ENCODE data around the gene KRTAP19-3. TPM values are rescaled to one million over a fixed set of nuclear protein-coding genes. Genes with fewer than 3 reads are reported as not detected.
"Not testable (repeated sequence)": the region's sequence is repeated elsewhere in the genome, so short reads cannot be mapped to it uniquely, and the experiment has no call there.

KRTAP19-3 gene
- not detected in 2 replicates for total RNA-seq (2014; rRNA removed; shearing (Covaris generic))
- polyA plus RNA-seq (2016; fragmentation: Nextera tagmentation; extraction: Ambion mirVana), result not detected in 2 replicates

GRCh38 chr21:30491963-30492428 is at the start of gene KRTAP19-3:
Gene KRTAP19-3 (minus strand): TSS chr21:30492013. CDS start chr21:30491957, 56 bp downstream.
- H3K9me3 ChIP-seq (ENCODE audit: low read depth), result no peaks in the 10 kb centered on the region
- no peaks in the 10 kb centered on the region for H3K4me1 ChIP-seq (ENCODE audit: insufficient read depth)
- in situ Hi-C loops (cut with MboI), result no loop called here
- H3K4me3 ChIP-seq, result no peak within 1 kb of the TSS
- no peak within 1 kb of the TSS for H3K9ac ChIP-seq
- H3K79me2 ChIP-seq (ENCODE audit: insufficient read depth), result no peaks in the 10 kb centered on the region
- no peaks in the 10 kb centered on the region for H3F3A ChIP-seq (ENCODE audit: insufficient read depth)
- no peak within 1 kb of the TSS for H2AFZ ChIP-seq
- TF ChIP-seq EZH2phosphoT487 (IDR thresholded peaks at IDR 0.05; ENCODE audit: insufficient read depth, low read depth), result no peak
- no peak for TF ChIP-seq EZH2 (IDR thresholded peaks at IDR 0.05; ENCODE audit: insufficient read depth, poor library complexity, severe bottlenecking)
- H3K4me2 ChIP-seq (ENCODE audit: unreplicated experiment), result no peak within 1 kb of the TSS
- H4K20me1 ChIP-seq (ENCODE audit: insufficient read depth), result no peaks in the 10 kb centered on the region
- no peaks in the 10 kb centered on the region for H3K36me3 ChIP-seq (ENCODE audit: low read depth)
- 16 to 24% methylated on average over 2 of the region's 2 CpGs for WGBS, 2 experiments (ENCODE audit: low coverage in 1 of 2, low lambda C conversion rate in 2 of 2, missing lambda C conversion rate in 2 of 2)
- H3K27me3 ChIP-seq (replicated peaks; ENCODE audit: insufficient read depth), result no peaks in the 10 kb centered on the region
- no peak for DNase-seq
- H3K27ac ChIP-seq, result no peak within 1 kb of the TSS
- H3K9me2 ChIP-seq (ENCODE audit: insufficient read depth), result no peaks in the 10 kb centered on the region

GRCh38 chr21:30518876-30519275 is 27.1 kb upstream of the KRTAP19-3 start:
- no peak overlapping the region for H3K9ac ChIP-seq
- no peak overlapping the region for H3K27ac ChIP-seq
- no peak overlapping the region for H2AFZ ChIP-seq
- no peaks in the 10 kb centered on the region for H4K20me1 ChIP-seq (ENCODE audit: insufficient read depth)
- DNase-seq, result no peak
- no peaks in the 10 kb centered on the region for H3K79me2 ChIP-seq (ENCODE audit: insufficient read depth)
- no peaks in the 10 kb centered on the region for H3K9me2 ChIP-seq (ENCODE audit: insufficient read depth)
- no peak overlapping the region for H3K4me2 ChIP-seq (ENCODE audit: unreplicated experiment)
- no peak for TF ChIP-seq EZH2 (IDR thresholded peaks at IDR 0.05; ENCODE audit: insufficient read depth, poor library complexity, severe bottlenecking)
- TF ChIP-seq EZH2phosphoT487 (IDR thresholded peaks at IDR 0.05; ENCODE audit: insufficient read depth, low read depth), result no peak
- no peaks in the 10 kb centered on the region for H3K36me3 ChIP-seq (ENCODE audit: low read depth)
- H3K27me3 ChIP-seq (replicated peaks; ENCODE audit: insufficient read depth), result no peaks in the 10 kb centered on the region
- H3K4me1 ChIP-seq (ENCODE audit: insufficient read depth), result no peaks in the 10 kb centered on the region
- no peaks in the 10 kb centered on the region for H3F3A ChIP-seq (ENCODE audit: insufficient read depth)
- peaks cover 5% of the 10 kb centered on the region for H3K9me3 ChIP-seq (ENCODE audit: low read depth)
- in situ Hi-C loops (cut with MboI), result no loop called here
- 12 to 44% methylated on average over 1 of the region's 1 CpG for WGBS, 2 experiments (ENCODE audit: low coverage in 1 of 2, low lambda C conversion rate in 2 of 2, missing lambda C conversion rate in 2 of 2)
- H3K4me3 ChIP-seq, result no peak overlapping the region

- no peak overlapping the region for H3K4me2 ChIP-seq (ENCODE audit: unreplicated experiment)
- no peaks in the 10 kb centered on the region for H3K36me3 ChIP-seq (ENCODE audit: low read depth)
- no peak overlapping the region for H3K27ac ChIP-seq
- no peaks in the 10 kb centered on the region for H3K79me2 ChIP-seq (ENCODE audit: insufficient read depth)
- no peaks in the 10 kb centered on the region for H3K9me2 ChIP-seq (ENCODE audit: insufficient read depth)
- no peaks in the 10 kb centered on the region for H4K20me1 ChIP-seq (ENCODE audit: insufficient read depth)
- no peak overlapping the region for H3K4me3 ChIP-seq
- TF ChIP-seq EZH2 (IDR thresholded peaks at IDR 0.05; ENCODE audit: insufficient read depth, poor library complexity, severe bottlenecking) (no peak), EZH2phosphoT487 (IDR thresholded peaks at IDR 0.05; ENCODE audit: insufficient read depth, low read depth) (no peak)
- no peak for DNase-seq
- no peaks in the 10 kb centered on the region for H3K4me1 ChIP-seq (ENCODE audit: insufficient read depth)
- no peak overlapping the region for H3K9ac ChIP-seq
- no peak overlapping the region for H2AFZ ChIP-seq
- WGBS, 2 experiments (ENCODE audit: low coverage in 1 of 2, low lambda C conversion rate in 2 of 2, missing lambda C conversion rate in 2 of 2), result 0 to 12% methylated on average over 1 of the region's 1 CpG
- H3K27me3 ChIP-seq (replicated peaks; ENCODE audit: insufficient read depth), result no peaks in the 10 kb centered on the region
- no peaks in the 10 kb centered on the region for H3K9me3 ChIP-seq (ENCODE audit: low read depth)
- H3F3A ChIP-seq (ENCODE audit: insufficient read depth), result no peaks in the 10 kb centered on the region
- in situ Hi-C loops (cut with MboI), result no loop called here
Measured at GRCh38 chr21:30515681-30516080, 23.9 kb upstream of the KRTAP19-3 start.

- WGBS, 2 experiments (ENCODE audit: low coverage in 1 of 2, low lambda C conversion rate in 2 of 2, missing lambda C conversion rate in 2 of 2), result 8 to 10% methylated on average over 4 of the region's 4 CpGs
- in situ Hi-C loops (cut with MboI); H4K20me1 ChIP-seq (ENCODE audit: insufficient read depth); H3K4me1 ChIP-seq (ENCODE audit: insufficient read depth); H3K27me3 ChIP-seq (replicated peaks; ENCODE audit: insufficient read depth); DNase-seq; H2AFZ ChIP-seq; H3K36me3 ChIP-seq (ENCODE audit: low read depth); H3K9me3 ChIP-seq (ENCODE audit: low read depth); H3K4me3 ChIP-seq; H3K9ac ChIP-seq; H3K9me2 ChIP-seq (ENCODE audit: insufficient read depth); H3K4me2 ChIP-seq (ENCODE audit: unreplicated experiment); H3K27ac ChIP-seq; H3F3A ChIP-seq (ENCODE audit: insufficient read depth); H3K79me2 ChIP-seq (ENCODE audit: insufficient read depth): not testable (repeated sequence)
Measured at GRCh38 chr21:30505621-30506205, 13.9 kb upstream of the KRTAP19-3 start.

GRCh38 chr21:30502041-30502440 is 10.2 kb upstream of the KRTAP19-3 start, which contains the start of gene KRTAP19-5:
Gene KRTAP19-5 (minus strand): TSS chr21:30502141. CDS start chr21:30502090, 51 bp downstream.
- 27 to 33% methylated on average over 6 of the region's 6 CpGs for WGBS, 2 experiments (ENCODE audit: low coverage in 1 of 2, low lambda C conversion rate in 2 of 2, missing lambda C conversion rate in 2 of 2)
- no peaks in the 10 kb centered on the region for H3K79me2 ChIP-seq (ENCODE audit: insufficient read depth)
- H3K27ac ChIP-seq, result no peak within 1 kb of the TSS
- no peak within 1 kb of the TSS for H3K4me3 ChIP-seq
- TF ChIP-seq EZH2phosphoT487 (IDR thresholded peaks at IDR 0.05; ENCODE audit: insufficient read depth, low read depth), result no peak
- no peak for TF ChIP-seq EZH2 (IDR thresholded peaks at IDR 0.05; ENCODE audit: insufficient read depth, poor library complexity, severe bottlenecking)
- in situ Hi-C loops (cut with MboI), result no loop called here
- H3K9me3 ChIP-seq (ENCODE audit: low read depth), result no peaks in the 10 kb centered on the region
- H3K27me3 ChIP-seq (replicated peaks; ENCODE audit: insufficient read depth), result no peaks in the 10 kb centered on the region
- no peaks in the 10 kb centered on the region for H3K9me2 ChIP-seq (ENCODE audit: insufficient read depth)
- H3K9ac ChIP-seq, result no peak within 1 kb of the TSS
- H3K36me3 ChIP-seq (ENCODE audit: low read depth), result no peaks in the 10 kb centered on the region
- no peak within 1 kb of the TSS for H2AFZ ChIP-seq
- no peaks in the 10 kb centered on the region for H3F3A ChIP-seq (ENCODE audit: insufficient read depth)
- no peak within 1 kb of the TSS for H3K4me2 ChIP-seq (ENCODE audit: unreplicated experiment)
- no peaks in the 10 kb centered on the region for H4K20me1 ChIP-seq (ENCODE audit: insufficient read depth)
- DNase-seq, result no peak
- no peaks in the 10 kb centered on the region for H3K4me1 ChIP-seq (ENCODE audit: insufficient read depth)

Data from GM23248 (cell line).